Measurements from ENCODE around the gene COL19A1.

COL19A1 gene

GRCh38 chr6:70208235-70208790 is 342.0 kb downstream of the COL19A1 start:
- DNase-seq (ENCODE audit: low read depth): no peak
- no peak for TF ChIP-seq CTCF (IDR thresholded peaks at IDR 0.05; ENCODE audit: control insufficient read depth, extremely low read depth, insufficient read depth)
- no peak overlapping the region for H3K4me3 ChIP-seq (ENCODE audit: low read depth, low read length)

GRCh38 chr6:70210462-70210861 is 344.1 kb downstream of the COL19A1 start:
- DNase-seq (ENCODE audit: low read depth): no peak

GRCh38 chr6:70215460-70216108 is 349.2 kb downstream of the COL19A1 start:
- TF ChIP-seq CTCF (IDR thresholded peaks at IDR 0.05; ENCODE audit: control insufficient read depth, extremely low read depth, insufficient read depth): no peak
- no peak overlapping the region for H3K4me3 ChIP-seq (ENCODE audit: low read depth, low read length)
- DNase-seq (ENCODE audit: low read depth): no peak

More at GRCh38 chr6:70210462-70210861, 344.1 kb downstream of the COL19A1 start:
- H3K4me3 ChIP-seq (ENCODE audit: low read depth, low read length): no peak overlapping the region
- TF ChIP-seq CTCF (IDR thresholded peaks at IDR 0.05; ENCODE audit: control insufficient read depth, extremely low read depth, insufficient read depth): peak; percentile 46

GRCh38 chr6:70216767-70217166 is 350.4 kb downstream of the COL19A1 start:
- no peak for DNase-seq (ENCODE audit: low read depth)
- no peak for TF ChIP-seq CTCF (IDR thresholded peaks at IDR 0.05; ENCODE audit: control insufficient read depth, extremely low read depth, insufficient read depth)
- H3K4me3 ChIP-seq (ENCODE audit: low read depth, low read length): no peak overlapping the region

- no peak for DNase-seq (ENCODE audit: low read depth)
- H3K4me3 ChIP-seq (ENCODE audit: low read depth, low read length): no peak overlapping the region
- no peak for TF ChIP-seq CTCF (IDR thresholded peaks at IDR 0.05; ENCODE audit: control insufficient read depth, extremely low read depth, insufficient read depth)
Measured at GRCh38 chr6:70219943-70220613, 353.7 kb downstream of the COL19A1 start.

- no peak for DNase-seq (ENCODE audit: low read depth)
- H3K4me3 ChIP-seq (ENCODE audit: low read depth, low read length): no peak overlapping the region
- peak; percentile 54 for TF ChIP-seq CTCF (IDR thresholded peaks at IDR 0.05; ENCODE audit: control insufficient read depth, extremely low read depth, insufficient read depth)
Measured at GRCh38 chr6:70221025-70221714, 354.8 kb downstream of the COL19A1 start.
